BLaER1 (cell line): ENCODE results near the gene RARRES2.

ENCODE experiments used
- H3K27ac ChIP-seq: shearing (Covaris generic); formaldehyde crosslinking; 2 replicates; pipeline ENCODE4 v1.8.1; 2022
- H3K27me3 ChIP-seq: shearing (Covaris generic); formaldehyde crosslinking; 2 replicates; pipeline ENCODE4 v1.8.1; 2022
- H3K36me3 ChIP-seq: shearing (Covaris generic); formaldehyde crosslinking; 2 replicates; pipeline ENCODE4 v1.8.1; 2022
- H3K4me1 ChIP-seq: shearing (Covaris generic); formaldehyde crosslinking; 2 replicates; pipeline ENCODE4 v1.8.1; 2022
- H3K4me2 ChIP-seq: shearing (Covaris generic); formaldehyde crosslinking; 2 replicates; pipeline ENCODE4 v1.8.1; 2022
- H3K4me3 ChIP-seq: shearing (Covaris generic); formaldehyde crosslinking; 2 replicates; pipeline ENCODE4 v1.8.1; 2022
- H3K9ac ChIP-seq: shearing (Covaris generic); formaldehyde crosslinking; 2 replicates; pipeline ENCODE4 v1.8.1; 2022
- H3K9me3 ChIP-seq: shearing (Covaris generic); formaldehyde crosslinking; 2 replicates; pipeline ENCODE4 v1.8.1; 2022
- H4K20me1 ChIP-seq: shearing (Covaris generic); formaldehyde crosslinking; 2 replicates; pipeline ENCODE4 v1.8.1; 2022
- Cebpa-rat ChIP-seq: shearing (Covaris generic); IDR thresholded peaks from 2 replicates; pipeline ENCODE4 v1.8.1; 2022

The RARRES2 gene

GRCh38 chr7:150332852-150333635 lies 8.4 kb downstream of the RARRES2 start:
- no peak overlapping the region for H3K4me3 ChIP-seq
- H4K20me1 ChIP-seq: no peaks in the 10 kb centered on the region
- H3K27me3 ChIP-seq: no peaks in the 10 kb centered on the region
- no peak for TF ChIP-seq Cebpa-rat
- no peaks in the 10 kb centered on the region for H3K9me3 ChIP-seq
- no peak overlapping the region for H3K9ac ChIP-seq
- H3K27ac ChIP-seq: no peak overlapping the region
- H3K4me2 ChIP-seq: no peak overlapping the region
- no peaks in the 10 kb centered on the region for H3K4me1 ChIP-seq
- H3K36me3 ChIP-seq: no peaks in the 10 kb centered on the region

- Histone ChIP-seq H3K9ac (no peak overlapping the region), H3K36me3 (no peaks in the 10 kb centered on the region), H3K4me2 (no peak overlapping the region), H3K27ac (no peak overlapping the region), H4K20me1 (no peaks in the 10 kb centered on the region), H3K4me3 (no peak overlapping the region), H3K9me3 (no peaks in the 10 kb centered on the region), H3K4me1 (no peaks in the 10 kb centered on the region), H3K27me3 (peaks cover under 1% of the 10 kb centered on the region; the same call in 1 of the 2 replicates)
- no peak for TF ChIP-seq Cebpa-rat
These were observed 11.1 kb downstream of the RARRES2 start for GRCh38 chr7:150330211-150330885.

- Histone ChIP-seq H4K20me1 (no peaks in the 10 kb centered on the region), H3K27ac (no peak overlapping the region), H3K4me1 (no peaks in the 10 kb centered on the region), H3K9me3 (no peaks in the 10 kb centered on the region), H3K9ac (no peak overlapping the region), H3K4me2 (no peak overlapping the region), H3K27me3 (peaks cover 9% of the 10 kb centered on the region), H3K4me3 (no peak overlapping the region), H3K36me3 (no peaks in the 10 kb centered on the region)
- no peak for TF ChIP-seq Cebpa-rat
These were observed 11.9 kb downstream of the RARRES2 start for GRCh38 chr7:150329331-150330120.

GRCh38 chr7:150327308-150327707 lies 14.1 kb downstream of the RARRES2 start:
- peaks cover 31% of the 10 kb centered on the region for H3K27me3 ChIP-seq
- 0 out of 2 replicates have a peak, but pooled peaks cover 5% of the 10 kb centered on the region for H3K4me1 ChIP-seq
- H3K4me2 ChIP-seq: no peak overlapping the region
- H3K27ac ChIP-seq: no peak overlapping the region
- peaks cover 13% of the 10 kb centered on the region for H3K9me3 ChIP-seq
- H3K4me3 ChIP-seq: no peak overlapping the region
- no peaks in the 10 kb centered on the region for H3K36me3 ChIP-seq
- TF ChIP-seq Cebpa-rat: no peak
- no peak overlapping the region for H3K9ac ChIP-seq
- H4K20me1 ChIP-seq: no peaks in the 10 kb centered on the region

GRCh38 chr7:150326657-150327268 lies 14.7 kb downstream of the RARRES2 start:
- no peaks in the 10 kb centered on the region for H3K36me3 ChIP-seq
- peaks cover 17% of the 10 kb centered on the region for H3K9me3 ChIP-seq

GRCh38 chr7:150325901-150326300 lies 15.5 kb downstream of the RARRES2 start:
- H3K27ac ChIP-seq: no peak overlapping the region
- H3K9ac ChIP-seq: no peak overlapping the region
- TF ChIP-seq Cebpa-rat: no peak
- H3K4me1 ChIP-seq: 0 out of 2 replicates have a peak, but pooled peaks cover 5% of the 10 kb centered on the region
- no peak overlapping the region for H3K4me3 ChIP-seq
- no peaks in the 10 kb centered on the region for H3K36me3 ChIP-seq
- no peaks in the 10 kb centered on the region for H4K20me1 ChIP-seq
- H3K27me3 ChIP-seq: peaks cover 43% of the 10 kb centered on the region
- peaks cover 17% of the 10 kb centered on the region for H3K9me3 ChIP-seq
- H3K4me2 ChIP-seq: no peak overlapping the region

More at GRCh38 chr7:150326657-150327268, 14.7 kb downstream of the RARRES2 start:
- no peak overlapping the region for H3K27ac ChIP-seq
- TF ChIP-seq Cebpa-rat: no peak
- no peak overlapping the region for H3K9ac ChIP-seq
- H3K4me3 ChIP-seq: no peak overlapping the region
- no peaks in the 10 kb centered on the region for H4K20me1 ChIP-seq
- peaks cover 37% of the 10 kb centered on the region for H3K27me3 ChIP-seq
- H3K4me2 ChIP-seq: no peak overlapping the region
- H3K4me1 ChIP-seq: 0 out of 2 replicates have a peak, but pooled peaks cover 5% of the 10 kb centered on the region

- Histone ChIP-seq H3K27me3 (peaks cover 44% of the 10 kb centered on the region), H3K9ac (no peak overlapping the region), H3K4me2 (no peak overlapping the region), H3K9me3 (peaks cover 17% of the 10 kb centered on the region), H3K4me3 (no peak overlapping the region), H3K36me3 (no peaks in the 10 kb centered on the region), H4K20me1 (no peaks in the 10 kb centered on the region), H3K4me1 (0 out of 2 replicates have a peak, but pooled peaks cover 5% of the 10 kb centered on the region), H3K27ac (no peak overlapping the region)
- TF ChIP-seq Cebpa-rat: no peak
These were observed 16.3 kb downstream of the RARRES2 start for GRCh38 chr7:150325110-150325611.

GRCh38 chr7:150324373-150324961 lies 17.0 kb downstream of the RARRES2 start:
- Histone ChIP-seq H3K4me2 (no peak overlapping the region), H3K9ac (no peak overlapping the region), H3K9me3 (peaks cover 17% of the 10 kb centered on the region), H3K4me3 (no peak overlapping the region), H4K20me1 (no peaks in the 10 kb centered on the region), H3K36me3 (no peaks in the 10 kb centered on the region), H3K4me1 (0 out of 2 replicates have a peak, but pooled peaks cover 5% of the 10 kb centered on the region), H3K27ac (no peak overlapping the region), H3K27me3 (peaks cover 44% of the 10 kb centered on the region)
- TF ChIP-seq Cebpa-rat: no peak
